ENCODE results near the gene PPP1R10. TPM values are rescaled to one million over a fixed set of nuclear protein-coding genes. Genes with fewer than 3 reads are reported as not detected.

The PPP1R10 gene
- total and polyA plus RNA-seq, 2 of the 13 experiments (the other 11 are each of a cell fraction or from before 2014, with no cell fraction given), result 26.3 to 38.4 TPM

DNA sequence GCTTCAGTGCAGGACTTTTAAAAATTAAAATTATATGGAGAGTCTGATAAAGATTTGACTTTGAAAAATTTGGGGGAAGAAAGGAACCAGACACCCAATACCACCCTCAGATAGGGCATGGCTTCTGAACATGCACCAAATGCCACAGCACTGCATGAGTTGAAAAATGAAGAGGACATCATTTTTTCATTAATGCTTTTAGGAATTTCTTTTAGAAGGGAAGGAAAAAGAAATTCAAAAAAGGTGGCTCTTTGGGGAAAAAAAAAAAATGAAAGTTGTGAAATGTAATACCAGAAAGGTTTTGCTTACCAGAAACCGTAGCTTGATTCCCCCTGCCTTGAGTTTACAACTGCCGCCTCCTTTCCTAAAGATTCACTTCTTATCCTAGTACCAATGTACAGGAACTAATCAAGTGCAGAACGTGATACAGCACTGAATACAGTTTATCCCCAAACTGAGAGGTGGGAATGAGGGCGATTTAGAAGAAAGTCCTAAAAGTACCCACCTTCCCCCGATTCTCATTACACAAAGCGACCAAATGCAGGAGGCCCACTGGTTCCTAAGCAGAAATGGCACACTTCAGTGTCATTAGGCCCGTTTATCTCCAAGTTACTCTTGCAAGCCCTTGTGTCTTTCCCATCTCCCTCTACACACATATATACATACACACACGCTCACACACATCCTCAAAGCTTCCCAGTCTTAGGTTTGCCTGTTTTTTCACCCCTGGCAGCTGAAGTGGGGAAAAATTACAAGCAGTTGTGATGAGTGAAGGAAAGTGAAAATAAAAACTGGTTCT is 2.8 kb downstream of the PPP1R10 start (continued):
- no peak for TF ChIP-seq UBTF (CRISPR knock-in tag; IDR thresholded peaks at IDR 0.05)
- no peak for TF ChIP-seq ZNF12 (CRISPR knock-in tag; IDR thresholded peaks at IDR 0.05)
- no peak for TF ChIP-seq ATAD3A (CRISPR knock-in tag; IDR thresholded peaks at IDR 0.05)
- TF ChIP-seq NR0B2 (CRISPR knock-in tag; IDR thresholded peaks at IDR 0.05), result no peak
- 0 out of 2 replicates have a peak, but pooled peaks have one; percentile 3 for TF ChIP-seq SAP130 (CRISPR knock-in tag; IDR thresholded peaks at IDR 0.05; ENCODE audit: low read depth)
- no peak for TF ChIP-seq ZNF629 (CRISPR knock-in tag; conservative IDR thresholded peaks at IDR 0.05)
- no peak for TF ChIP-seq HOXA9 (CRISPR knock-in tag; IDR thresholded peaks at IDR 0.05; ENCODE audit: borderline replicate concordance)
- TF ChIP-seq MEF2D (CRISPR knock-in tag; IDR thresholded peaks at IDR 0.05), result no peak
- no peak for TF ChIP-seq KLF6 (CRISPR knock-in tag; IDR thresholded peaks at IDR 0.05)
